CD4-positive, alpha-beta T cell treated with Interleukin-17A for 1 hour (primary cell): ENCODE data around the gene FSTL5.

Experiments
- DNase-seq: peaks from one replicate; pipeline ENCODE4 v3.0.0-alpha.2; 2020

FSTL5 gene

GRCh38 chr4:161936625-161937550, 226.9 kb downstream of the FSTL5 start:
- DNase-seq, result no peak

GRCh38 chr4:161931089-161931488, 232.7 kb downstream of the FSTL5 start:
- no peak for DNase-seq

- DNase-seq, result no peak
These were observed 233.8 kb downstream of the FSTL5 start for GRCh38 chr4:161929956-161930355.

GRCh38 chr4:161926033-161926828, 237.6 kb downstream of the FSTL5 start:
- no peak for DNase-seq

- no peak for DNase-seq
These were observed 243.3 kb downstream of the FSTL5 start for GRCh38 chr4:161920304-161921052.

- no peak for DNase-seq
These were observed 244.2 kb downstream of the FSTL5 start for GRCh38 chr4:161919442-161920220.

GRCh38 chr4:161916035-161916434, 247.8 kb downstream of the FSTL5 start:
- no peak for DNase-seq

- DNase-seq, result no peak
These were observed 256.2 kb downstream of the FSTL5 start for GRCh38 chr4:161907590-161907955.

- DNase-seq, result no peak
These were observed 256.8 kb downstream of the FSTL5 start for GRCh38 chr4:161906836-161907589.

- no peak for DNase-seq
These were observed 263.7 kb downstream of the FSTL5 start for GRCh38 chr4:161900110-161900509.

GRCh38 chr4:161894493-161895167, 269.2 kb downstream of the FSTL5 start:
- DNase-seq, result no peak

- DNase-seq, result no peak
These were observed 269.8 kb downstream of the FSTL5 start for GRCh38 chr4:161894014-161894413.

GRCh38 chr4:161893566-161893965, 270.2 kb downstream of the FSTL5 start:
- no peak for DNase-seq

- DNase-seq, result no peak
These were observed 270.8 kb downstream of the FSTL5 start for GRCh38 chr4:161892951-161893350.

- no peak for DNase-seq
These were observed 280.6 kb downstream of the FSTL5 start for GRCh38 chr4:161883157-161883556.

- DNase-seq, result no peak
These were observed 282.4 kb downstream of the FSTL5 start for GRCh38 chr4:161881370-161881769.

GRCh38 chr4:161869511-161869910, 294.3 kb downstream of the FSTL5 start:
- no peak for DNase-seq

GRCh38 chr4:161856711-161857326, 307.0 kb downstream of the FSTL5 start:
- DNase-seq, result no peak

GRCh38 chr4:161850631-161851030, 313.2 kb downstream of the FSTL5 start:
- no peak for DNase-seq

- no peak for DNase-seq
These were observed 322.0 kb downstream of the FSTL5 start for GRCh38 chr4:161841759-161842158.

GRCh38 chr4:161829591-161829990, 334.2 kb downstream of the FSTL5 start:
- no peak for DNase-seq
